Measurements from ENCODE around the gene AGO1.

Gene AGO1

DNA sequence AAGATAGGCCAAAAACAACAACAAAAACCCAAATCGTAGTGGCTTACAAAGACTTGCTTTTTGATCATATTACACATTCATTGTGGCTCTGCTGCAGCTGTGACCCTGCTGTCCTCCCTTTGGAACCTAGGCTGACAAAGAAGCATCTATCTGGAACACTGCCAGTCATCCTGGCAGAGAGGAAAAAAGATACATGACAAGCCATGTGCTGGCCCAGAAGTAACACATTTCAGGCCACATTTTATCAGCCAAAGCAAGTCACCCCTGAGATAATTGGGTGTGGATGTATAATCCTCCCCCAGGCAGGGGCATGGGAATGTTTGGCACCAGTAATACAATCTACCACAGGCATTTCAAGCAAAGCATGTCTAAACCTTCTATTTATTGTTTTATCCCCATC lies 37.2 kb upstream of the AGO1 start:
- DNase-seq (ENCODE audit: low read depth) = peak; percentile 41
- no peak overlapping the region for H3K4me3 ChIP-seq (ENCODE audit: low read length)
- TF ChIP-seq, protein P1, sequence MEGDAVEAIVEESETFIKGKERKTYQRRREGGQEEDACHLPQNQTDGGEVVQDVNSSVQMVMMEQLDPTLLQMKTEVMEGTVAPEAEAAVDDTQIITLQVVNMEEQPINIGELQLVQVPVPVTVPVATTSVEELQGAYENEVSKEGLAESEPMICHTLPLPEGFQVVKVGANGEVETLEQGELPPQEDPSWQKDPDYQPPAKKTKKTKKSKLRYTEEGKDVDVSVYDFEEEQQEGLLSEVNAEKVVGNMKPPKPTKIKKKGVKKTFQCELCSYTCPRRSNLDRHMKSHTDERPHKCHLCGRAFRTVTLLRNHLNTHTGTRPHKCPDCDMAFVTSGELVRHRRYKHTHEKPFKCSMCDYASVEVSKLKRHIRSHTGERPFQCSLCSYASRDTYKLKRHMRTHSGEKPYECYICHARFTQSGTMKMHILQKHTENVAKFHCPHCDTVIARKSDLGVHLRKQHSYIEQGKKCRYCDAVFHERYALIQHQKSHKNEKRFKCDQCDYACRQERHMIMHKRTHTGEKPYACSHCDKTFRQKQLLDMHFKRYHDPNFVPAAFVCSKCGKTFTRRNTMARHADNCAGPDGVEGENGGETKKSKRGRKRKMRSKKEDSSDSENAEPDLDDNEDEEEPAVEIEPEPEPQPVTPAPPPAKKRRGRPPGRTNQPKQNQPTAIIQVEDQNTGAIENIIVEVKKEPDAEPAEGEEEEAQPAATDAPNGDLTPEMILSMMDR (conservative IDR thresholded peaks at IDR 0.05; ENCODE audit: low read length) = no peak

DNA sequence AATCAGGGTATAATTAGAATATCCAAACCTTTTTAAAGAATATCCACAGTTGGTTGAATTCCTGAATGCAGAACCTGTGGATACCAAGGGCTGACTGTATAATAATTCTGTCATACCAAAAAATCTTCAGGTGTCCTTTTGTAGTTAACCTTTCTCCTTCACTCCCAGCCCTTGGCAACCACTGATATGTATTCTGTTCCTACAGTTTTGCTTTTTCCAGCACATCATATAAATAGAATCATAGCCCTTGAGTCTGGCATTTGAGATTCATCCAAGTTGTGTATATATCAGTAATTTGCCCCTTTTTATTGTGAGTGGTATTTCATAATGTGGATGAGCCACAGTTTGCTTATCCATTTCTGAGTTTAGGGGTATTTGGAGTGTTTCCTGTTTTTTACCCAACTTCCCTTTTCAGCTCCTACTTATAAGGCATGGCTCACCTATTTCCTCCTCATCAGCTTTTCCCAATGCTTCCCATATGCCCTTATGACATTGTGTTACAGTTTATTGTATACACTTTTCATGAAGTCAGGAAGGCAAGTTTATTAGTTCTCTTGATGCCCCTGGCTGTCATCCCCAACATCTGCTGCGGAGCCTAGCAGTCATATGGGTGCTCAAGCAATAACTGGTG lies 35.0 kb upstream of the AGO1 start:
- no peak for DNase-seq (ENCODE audit: low read depth)
- H3K4me3 ChIP-seq (ENCODE audit: low read length) = no peak overlapping the region
- TF ChIP-seq, protein P1 (conservative IDR thresholded peaks at IDR 0.05; ENCODE audit: low read length) = no peak

DNA sequence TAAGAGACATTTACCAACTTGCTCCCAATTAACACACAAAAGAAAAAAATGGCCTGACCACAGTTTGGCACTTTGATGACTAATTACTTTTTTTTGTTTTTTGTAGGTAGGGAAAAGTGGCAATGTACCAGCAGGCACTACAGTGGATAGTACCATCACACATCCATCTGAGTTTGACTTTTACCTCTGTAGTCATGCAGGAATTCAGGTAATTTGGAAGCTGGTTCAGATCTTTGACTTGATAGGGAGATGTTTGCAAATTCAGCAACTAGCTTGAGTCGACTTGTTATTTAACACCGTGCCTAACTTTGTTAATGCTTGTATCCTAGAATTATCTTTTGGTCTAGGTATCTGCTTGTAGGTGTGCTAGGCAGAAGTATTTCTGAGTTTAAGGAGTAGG lies 33.0 kb upstream of the AGO1 start:
- TF ChIP-seq, protein P1 (conservative IDR thresholded peaks at IDR 0.05; ENCODE audit: low read length) = no peak
- H3K4me3 ChIP-seq (ENCODE audit: low read length) = no peak overlapping the region
- DNase-seq (ENCODE audit: low read depth) = no peak

DNA sequence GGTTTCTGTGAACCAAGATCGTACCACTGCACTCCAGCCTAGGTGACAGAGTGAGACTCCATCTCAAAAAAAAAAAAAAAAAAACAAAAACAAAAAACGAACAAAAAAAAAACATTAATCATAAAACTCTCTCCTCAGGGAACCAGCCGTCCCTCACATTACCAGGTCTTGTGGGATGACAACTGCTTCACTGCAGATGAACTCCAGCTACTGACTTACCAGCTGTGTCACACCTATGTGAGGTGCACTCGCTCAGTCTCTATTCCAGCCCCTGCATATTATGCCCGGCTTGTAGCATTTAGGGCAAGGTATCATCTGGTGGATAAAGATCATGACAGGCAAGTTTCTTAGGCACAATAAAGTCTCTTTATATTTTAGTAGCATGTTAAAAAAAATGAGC lies 32.3 kb upstream of the AGO1 start:
- no peak overlapping the region for H3K4me3 ChIP-seq (ENCODE audit: low read length)
- no peak for DNase-seq (ENCODE audit: low read depth)
- TF ChIP-seq, protein P1 (conservative IDR thresholded peaks at IDR 0.05; ENCODE audit: low read length) = no peak

DNA sequence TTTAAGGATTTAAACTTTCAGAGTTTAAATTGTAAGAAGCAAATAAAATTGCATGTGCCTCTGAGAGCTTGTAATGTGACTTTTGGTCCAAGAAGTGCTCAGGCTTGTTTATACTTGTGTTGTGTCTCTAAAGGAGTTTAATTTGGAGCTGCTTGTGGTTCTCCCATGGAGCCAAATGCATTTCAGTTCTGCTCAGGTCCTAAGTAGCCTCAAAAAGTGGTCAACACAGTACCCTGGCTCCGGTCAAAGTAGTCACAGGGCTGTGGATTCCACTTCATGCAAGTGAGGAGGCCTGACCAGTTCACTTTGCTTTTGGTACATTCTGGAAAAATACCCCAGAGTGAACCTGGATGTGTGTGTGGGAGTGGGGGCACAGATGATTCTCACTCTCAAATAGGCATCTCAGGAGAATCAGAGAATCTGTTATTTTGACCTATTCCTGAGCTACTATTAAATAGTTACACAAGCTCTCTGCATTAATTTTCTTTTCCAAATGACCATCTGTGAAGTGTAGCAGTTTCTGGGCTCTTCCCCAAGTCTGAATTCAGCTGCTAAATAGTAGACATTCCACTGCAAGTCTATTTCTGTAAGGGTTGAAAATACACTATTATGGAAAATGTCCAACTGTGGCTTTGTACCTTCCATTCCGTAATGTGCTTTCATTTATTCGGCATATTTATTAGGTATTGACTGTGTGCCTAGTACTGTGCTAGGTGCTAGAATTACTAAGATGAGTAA lies 31.7 kb upstream of the AGO1 start:
- no peak overlapping the region for H3K4me3 ChIP-seq (ENCODE audit: low read length)
- peak; percentile 88 for DNase-seq (ENCODE audit: low read depth)
- TF ChIP-seq, protein P1 (conservative IDR thresholded peaks at IDR 0.05; ENCODE audit: low read length) = no peak

DNA sequence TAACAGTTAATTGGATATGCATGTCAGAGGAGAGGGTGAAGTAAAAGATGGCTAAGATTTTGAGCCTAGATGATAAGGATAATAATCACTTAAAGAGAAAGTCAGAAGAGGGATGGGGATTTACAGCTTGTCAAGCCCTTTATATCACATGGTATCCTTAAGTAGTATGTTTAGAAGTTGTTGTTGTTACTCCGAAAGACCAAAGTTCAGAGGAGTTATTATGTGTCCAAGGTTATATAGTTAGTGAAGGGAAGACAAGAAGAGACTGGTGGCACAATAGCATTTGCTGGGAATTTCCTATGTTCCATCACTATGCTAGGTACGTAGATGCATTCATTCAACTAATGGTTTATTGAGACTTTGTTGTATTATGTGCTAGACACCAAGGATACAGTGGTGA lies 30.8 kb upstream of the AGO1 start:
- no peak for DNase-seq (ENCODE audit: low read depth)
- TF ChIP-seq, protein P1 (conservative IDR thresholded peaks at IDR 0.05; ENCODE audit: low read length) = no peak
- H3K4me3 ChIP-seq (ENCODE audit: low read length) = no peak overlapping the region

All from AG10803 (cell line).